GM23338 (cell line): ENCODE measurements around the gene TM7SF3.

Experiments used
- CTCF ChIP-seq, 2 experiments: fragments of 200-600 bp in 1 of 2; sonication (generic) in 1 of 2; conservative IDR thresholded peaks; 2 replicates each; pipeline versions ENCODE4 v1.5.1 to v1.6.1; 2016 to 2017; ENCODE audit warnings: antibody characterized with exemption in 2 of 2, low read depth in 2 of 2, mild to moderate bottlenecking in 2 of 2, moderate library complexity in 1 of 2
- EZH2 ChIP-seq: fragments of 200-600 bp; sonication (generic); IDR thresholded peaks from one replicate; pipeline ENCODE4 v1.8.0; 2017; ENCODE audit warnings: antibody characterized with exemption, mild to moderate bottlenecking, low read depth; ENCODE audit not compliant: unreplicated experiment
- POLR2AphosphoS5 ChIP-seq: IDR thresholded peaks from 2 replicates; pipeline ENCODE4 v1.6.1; 2016; ENCODE audit warnings: antibody characterized with exemption, low read depth
- ZNF114 ChIP-seq: fragments of 250-450 bp; sonication (Bioruptor Pico); IDR thresholded peaks from 2 replicates; pipeline ENCODE4 v1.5.0; 2020; ENCODE audit warnings: mild to moderate bottlenecking, moderate library complexity

- TF ChIP-seq CTCF (conservative IDR thresholded peaks at IDR 0.05; ENCODE audit: low read depth in 2 of 2) (no peak), POLR2AphosphoS5 (no peak), EZH2 (no peak), ZNF114 (no peak)
These were observed 22.4 kb downstream of the TM7SF3 start for GRCh38 chr12:26991826-26992225.
